DOHH2 (cell line): ENCODE measurements around the gene ALDH1A3.

ENCODE experiments used
- H3F3A ChIP-seq: fragments of 200-600 bp; sonication (generic), shearing (Covaris generic); 2 replicates; pipeline ENCODE4 v1.6.0; 2016; ENCODE audit warnings: antibody characterized with exemption, mild to moderate bottlenecking; ENCODE audit not compliant: control insufficient read depth, insufficient read depth
- H3K27ac ChIP-seq: fragments of 200-600 bp; sonication (generic); 2 replicates; pipeline ENCODE4 v1.5.1; 2014; ENCODE audit warnings: low read depth, mild to moderate bottlenecking, low read length, moderate library complexity
- H3K27me3 ChIP-seq: fragments of 200-600 bp; sonication (generic); 2 replicates; pipeline ENCODE4 v1.6.1; 2014; ENCODE audit warnings: mild to moderate bottlenecking, low read length, mixed read lengths; ENCODE audit not compliant: control insufficient read depth
- H3K36me3 ChIP-seq: fragments of 200-600 bp; sonication (generic); 2 replicates; pipeline ENCODE4 v1.6.1; 2014; ENCODE audit warnings: mild to moderate bottlenecking, low read length, moderate library complexity, mixed read lengths; ENCODE audit not compliant: control insufficient read depth
- H3K4me1 ChIP-seq: fragments of 200-600 bp; sonication (generic); 2 replicates; pipeline ENCODE4 v1.6.1; 2014; ENCODE audit warnings: mild to moderate bottlenecking, low read length, mixed read lengths; ENCODE audit not compliant: control insufficient read depth
- H3K4me2 ChIP-seq: fragments of 200-600 bp; sonication (generic); 2 replicates; pipeline ENCODE4 v1.6.0; 2014; ENCODE audit warnings: mild to moderate bottlenecking, low read length, moderate library complexity
- H3K4me3 ChIP-seq: fragments of 200-600 bp; sonication (generic); 2 replicates; pipeline ENCODE4 v1.5.1; 2014; ENCODE audit warnings: mild to moderate bottlenecking, low read length, mixed read lengths
- H3K79me2 ChIP-seq: fragments of 200-600 bp; sonication (generic); 2 replicates; pipeline ENCODE4 v1.6.1; 2014; ENCODE audit warnings: mild to moderate bottlenecking, low read length, mixed read lengths; ENCODE audit not compliant: control insufficient read depth
- H3K9me2 ChIP-seq: fragments of 200-600 bp; sonication (generic); replicated peaks from 2 replicates; pipeline ENCODE4 v1.6.1; 2014; ENCODE audit warnings: mild to moderate bottlenecking, low read length, mixed read lengths; ENCODE audit not compliant: control insufficient read depth
- H3K9me3 ChIP-seq: fragments of 200-600 bp; sonication (generic); 2 replicates; pipeline ENCODE4 v1.6.1; 2014; ENCODE audit warnings: antibody characterized with exemption, low read length, mixed read lengths; ENCODE audit not compliant: control insufficient read depth, insufficient read depth
- H4K20me1 ChIP-seq: fragments of 200-600 bp; sonication (generic); 2 replicates; pipeline ENCODE4 v1.6.0; 2014; ENCODE audit warnings: low read depth, mild to moderate bottlenecking, antibody characterized with exemption, low read length, moderate library complexity; ENCODE audit not compliant: control insufficient read depth, insufficient read depth
- EZH2phosphoT487 ChIP-seq: fragments of 200-600 bp; sonication (generic); IDR thresholded peaks from 2 replicates; pipeline ENCODE4 v1.6.1; 2017; ENCODE audit warnings: borderline replicate concordance, mild to moderate bottlenecking, antibody characterized with exemption, low read length, moderate library complexity, mixed read lengths
- TF ChIP-seq, protein P1 (sequence below): fragments of 200-600 bp; sonication (generic); IDR thresholded peaks from one replicate; pipeline ENCODE4 v1.5.1; 2014; ENCODE audit warnings: antibody characterized with exemption, mild to moderate bottlenecking, low read depth, low read length; ENCODE audit not compliant: poor library complexity, severe bottlenecking

Gene ALDH1A3

DNA sequence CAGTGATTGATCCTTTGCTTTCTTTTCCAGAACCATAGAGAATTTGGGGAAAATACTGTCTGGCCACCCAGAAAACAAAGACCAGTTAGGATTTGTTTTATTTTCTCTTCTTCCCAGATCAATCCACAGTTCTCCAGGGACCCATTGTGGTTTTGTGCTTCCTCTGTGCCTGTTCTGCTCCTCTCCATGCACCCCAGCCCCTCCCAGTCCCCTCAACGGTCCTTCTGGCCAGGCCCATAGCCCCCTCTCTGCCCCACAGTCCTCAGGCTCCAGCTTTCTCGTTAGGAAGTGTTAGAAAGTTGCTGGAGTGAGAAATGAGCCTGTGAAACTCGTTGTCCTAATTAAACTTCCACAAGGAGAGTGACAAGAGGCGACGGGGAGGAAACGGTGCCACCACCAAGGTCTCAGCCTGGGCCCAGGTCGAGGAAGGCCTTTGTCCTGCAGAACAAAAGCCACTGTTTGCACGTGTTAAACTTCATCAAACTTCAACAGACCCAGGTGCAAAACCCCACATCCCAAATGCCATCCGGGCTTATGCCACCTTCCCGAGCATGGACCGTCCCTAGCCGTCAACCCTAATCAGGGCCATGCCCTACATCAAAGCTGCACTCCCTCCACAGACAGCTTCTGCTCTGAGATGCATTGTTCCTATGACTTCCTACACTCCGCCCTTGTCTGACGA lies 18.7 kb upstream of the ALDH1A3 start:
- TF ChIP-seq, protein P1, sequence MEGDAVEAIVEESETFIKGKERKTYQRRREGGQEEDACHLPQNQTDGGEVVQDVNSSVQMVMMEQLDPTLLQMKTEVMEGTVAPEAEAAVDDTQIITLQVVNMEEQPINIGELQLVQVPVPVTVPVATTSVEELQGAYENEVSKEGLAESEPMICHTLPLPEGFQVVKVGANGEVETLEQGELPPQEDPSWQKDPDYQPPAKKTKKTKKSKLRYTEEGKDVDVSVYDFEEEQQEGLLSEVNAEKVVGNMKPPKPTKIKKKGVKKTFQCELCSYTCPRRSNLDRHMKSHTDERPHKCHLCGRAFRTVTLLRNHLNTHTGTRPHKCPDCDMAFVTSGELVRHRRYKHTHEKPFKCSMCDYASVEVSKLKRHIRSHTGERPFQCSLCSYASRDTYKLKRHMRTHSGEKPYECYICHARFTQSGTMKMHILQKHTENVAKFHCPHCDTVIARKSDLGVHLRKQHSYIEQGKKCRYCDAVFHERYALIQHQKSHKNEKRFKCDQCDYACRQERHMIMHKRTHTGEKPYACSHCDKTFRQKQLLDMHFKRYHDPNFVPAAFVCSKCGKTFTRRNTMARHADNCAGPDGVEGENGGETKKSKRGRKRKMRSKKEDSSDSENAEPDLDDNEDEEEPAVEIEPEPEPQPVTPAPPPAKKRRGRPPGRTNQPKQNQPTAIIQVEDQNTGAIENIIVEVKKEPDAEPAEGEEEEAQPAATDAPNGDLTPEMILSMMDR = no peak
- TF ChIP-seq EZH2phosphoT487 = no peak
- H4K20me1 ChIP-seq = no peaks in the 10 kb centered on the region
- no peaks in the 10 kb centered on the region for H3K9me2 ChIP-seq
- peaks cover 3% of the 10 kb centered on the region; the same call in 1 of the 2 replicates for H3K27me3 ChIP-seq
- H3F3A ChIP-seq = no peaks in the 10 kb centered on the region
- H3K4me3 ChIP-seq = no peak overlapping the region
- H3K36me3 ChIP-seq = no peaks in the 10 kb centered on the region
- no peaks in the 10 kb centered on the region for H3K9me3 ChIP-seq
- no peaks in the 10 kb centered on the region for H3K4me1 ChIP-seq
- no peak overlapping the region for H3K27ac ChIP-seq
- H3K79me2 ChIP-seq = no peaks in the 10 kb centered on the region
- no peak overlapping the region for H3K4me2 ChIP-seq

DNA sequence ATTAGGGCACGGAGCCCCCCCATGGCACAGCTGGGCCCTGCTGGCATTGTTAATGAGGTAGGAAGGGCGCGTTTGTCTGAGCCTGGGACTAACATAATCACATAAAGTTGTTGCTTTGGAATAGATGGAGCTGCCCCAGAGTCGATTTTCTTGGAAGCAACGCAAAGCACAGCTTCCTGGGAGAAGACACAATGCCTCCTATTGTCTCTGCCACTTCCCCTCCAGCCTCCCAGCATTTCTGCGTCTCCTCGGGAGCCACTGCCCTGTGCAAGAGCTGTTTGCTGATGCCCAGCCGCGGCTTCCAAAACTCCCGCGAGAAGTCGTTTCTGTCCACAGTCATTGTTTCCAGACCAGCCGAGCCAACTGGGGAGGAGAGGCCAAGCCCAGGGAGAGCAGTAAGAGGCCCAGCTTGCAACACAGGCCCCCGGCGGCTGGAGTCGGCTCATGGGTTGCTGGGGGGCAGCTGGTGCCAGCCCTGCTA lies 18.1 kb upstream of the ALDH1A3 start:
- H3F3A ChIP-seq = no peaks in the 10 kb centered on the region
- no peaks in the 10 kb centered on the region for H3K4me1 ChIP-seq
- no peaks in the 10 kb centered on the region for H3K79me2 ChIP-seq
- H3K9me2 ChIP-seq = no peaks in the 10 kb centered on the region
- no peaks in the 10 kb centered on the region for H4K20me1 ChIP-seq
- TF ChIP-seq, protein P1 = no peak
- no peak for TF ChIP-seq EZH2phosphoT487
- H3K27ac ChIP-seq = no peak overlapping the region
- H3K4me3 ChIP-seq = no peak overlapping the region
- no peak overlapping the region for H3K4me2 ChIP-seq
- peaks cover 3% of the 10 kb centered on the region; the same call in 1 of the 2 replicates for H3K27me3 ChIP-seq
- H3K36me3 ChIP-seq = no peaks in the 10 kb centered on the region
- H3K9me3 ChIP-seq = no peaks in the 10 kb centered on the region

DNA sequence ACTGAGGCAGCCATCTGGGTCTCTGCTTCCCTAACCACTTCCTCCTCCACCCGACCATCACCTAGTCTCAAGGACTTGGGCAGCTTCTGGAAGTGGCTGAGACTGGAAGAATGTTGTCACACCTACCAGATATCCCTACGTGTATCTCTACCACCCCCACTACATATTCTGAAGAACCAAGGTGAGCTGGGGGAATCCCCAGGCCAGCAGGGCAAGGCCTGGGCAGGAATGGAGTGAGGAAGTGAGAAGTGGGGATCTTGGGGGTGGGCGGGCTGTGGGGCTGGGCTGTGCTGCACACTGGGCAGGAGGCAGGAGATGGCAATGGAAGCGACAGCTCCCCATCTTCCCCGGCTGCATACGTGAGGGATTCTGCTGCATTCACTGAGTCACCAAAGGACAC lies 17.5 kb upstream of the ALDH1A3 start:
- H3K79me2 ChIP-seq = no peaks in the 10 kb centered on the region
- H3K9me2 ChIP-seq = no peaks in the 10 kb centered on the region
- H3K36me3 ChIP-seq = no peaks in the 10 kb centered on the region
- H3K9me3 ChIP-seq = no peaks in the 10 kb centered on the region
- H3K27me3 ChIP-seq = peaks cover 3% of the 10 kb centered on the region; the same call in 1 of the 2 replicates
- H3K27ac ChIP-seq = no peak overlapping the region
- TF ChIP-seq, protein P1 = no peak
- no peak for TF ChIP-seq EZH2phosphoT487
- no peak overlapping the region for H3K4me2 ChIP-seq
- no peaks in the 10 kb centered on the region for H4K20me1 ChIP-seq
- no peaks in the 10 kb centered on the region for H3F3A ChIP-seq
- H3K4me3 ChIP-seq = no peak overlapping the region
- H3K4me1 ChIP-seq = no peaks in the 10 kb centered on the region
